Suppressor macrophage (primary cell): ENCODE results near the gene PODXL.

Experiments used
- DNase-seq, 4 experiments: peaks; one replicate each; pipeline ENCODE4 v3.0.0-alpha.2; 2020 to 2022
- total RNA-seq, 17 experiments: gene quantifications; one replicate each; lab custom pipeline; 2026; ENCODE audit warnings: mixed read lengths in 6 of 17, inconsistent platforms in 3 of 17; lab: John Stamatoyannopoulos, UW

Gene PODXL
- total RNA-seq, result 1.1 to 10.3 (median 4.6) reads per million in 17 experiments

DNA sequence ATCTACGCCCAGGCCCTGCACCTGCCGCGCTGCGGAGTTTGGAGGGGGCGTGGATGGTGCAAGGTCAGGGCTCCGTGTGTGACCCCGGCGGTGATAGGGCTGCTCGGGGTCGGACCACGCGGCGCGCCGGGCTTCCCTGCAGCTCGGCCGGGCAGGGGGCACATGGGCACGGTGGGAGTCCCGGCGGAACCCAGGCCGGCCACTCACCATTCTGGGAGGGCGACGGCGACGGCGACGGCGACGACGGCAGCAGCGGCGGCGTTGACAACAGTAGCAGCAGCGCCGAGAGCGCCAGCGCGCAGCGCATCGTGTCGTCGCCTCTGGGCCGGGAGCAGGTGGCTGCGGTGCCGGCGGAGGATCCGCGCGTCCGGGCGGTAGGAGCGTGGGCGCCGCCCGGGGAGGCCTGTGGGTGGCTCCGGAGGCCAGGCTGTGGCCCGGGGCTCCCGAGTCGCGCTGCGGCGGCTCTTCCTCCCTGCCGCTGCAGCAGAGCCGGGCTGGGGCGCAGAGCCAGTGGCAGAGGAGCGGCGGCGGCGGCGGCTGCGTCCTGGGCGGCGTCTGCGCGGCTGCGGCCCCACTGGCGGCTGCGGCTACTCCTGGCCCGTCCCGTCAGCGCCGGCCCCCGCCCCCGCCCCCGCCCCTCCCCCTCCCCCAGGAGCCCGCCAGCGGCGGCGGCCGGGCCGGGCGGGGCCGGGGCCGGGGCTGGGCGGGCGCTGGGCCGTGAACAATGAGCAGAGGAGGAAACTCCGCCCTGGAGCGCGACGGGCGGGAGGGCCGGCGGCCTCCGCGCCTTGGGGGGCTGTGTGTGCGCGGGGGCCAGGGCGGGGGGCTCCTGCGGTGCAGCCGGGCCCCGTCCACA lies at the start of gene PODXL:
Gene PODXL, minus strand, starts transcription at position 576 of the 856 bp plus-strand sequence. Its CDS starts 269 bp downstream, at position 307.
- peak; percentile 67 to 88 (median 78) for DNase-seq

DNA sequence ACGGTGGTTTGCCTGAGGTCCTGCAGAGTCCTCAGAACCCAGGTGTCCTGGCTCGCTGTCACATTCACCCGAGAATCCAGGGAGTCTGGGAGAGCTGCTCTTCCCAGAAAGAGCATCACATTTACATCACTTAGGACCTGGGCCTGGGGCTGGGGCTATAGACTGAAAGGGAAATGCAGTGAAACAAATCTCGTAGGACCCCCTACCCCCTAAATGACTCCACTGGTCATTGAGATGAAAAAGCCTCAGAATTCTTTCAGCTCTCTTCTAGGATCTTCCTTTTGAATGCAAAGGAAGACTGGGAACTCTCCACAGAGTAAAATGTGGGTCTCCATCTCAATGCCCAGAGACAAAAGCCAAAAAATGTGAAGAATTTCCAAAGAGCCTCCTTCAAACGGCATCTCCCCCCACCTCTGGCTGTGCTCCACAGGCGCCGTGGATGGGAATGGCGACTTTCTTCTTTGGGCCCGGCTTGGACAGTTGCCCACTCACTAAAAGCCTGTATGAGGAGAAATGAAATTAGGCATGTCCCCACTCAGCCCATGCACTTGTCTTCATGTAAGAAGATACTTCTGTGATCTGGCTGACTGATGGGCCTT lies 49.0 kb upstream of the PODXL start:
- DNase-seq, result no peak

DNA sequence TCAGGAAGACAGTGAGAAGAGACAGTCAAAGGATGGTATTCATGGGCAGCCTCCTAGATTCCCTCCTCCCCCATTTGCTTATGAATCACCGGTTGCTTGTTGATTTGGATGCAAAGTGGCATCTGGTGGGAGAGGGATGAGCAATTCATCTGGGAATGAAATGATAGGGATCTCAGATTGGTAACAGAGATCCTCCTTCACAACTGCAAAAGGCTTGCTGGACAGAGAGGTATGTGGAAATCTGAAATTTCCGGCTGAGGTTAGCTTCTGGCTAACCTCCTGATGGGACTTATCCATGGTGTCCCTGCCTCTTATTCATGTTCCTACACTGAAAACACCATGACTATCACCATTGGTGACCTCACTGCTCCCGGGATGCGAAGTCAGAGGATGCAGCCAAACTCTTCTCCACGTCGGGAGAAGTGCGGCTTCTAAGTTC lies 48.4 kb upstream of the PODXL start:
- DNase-seq, result no peak

DNA sequence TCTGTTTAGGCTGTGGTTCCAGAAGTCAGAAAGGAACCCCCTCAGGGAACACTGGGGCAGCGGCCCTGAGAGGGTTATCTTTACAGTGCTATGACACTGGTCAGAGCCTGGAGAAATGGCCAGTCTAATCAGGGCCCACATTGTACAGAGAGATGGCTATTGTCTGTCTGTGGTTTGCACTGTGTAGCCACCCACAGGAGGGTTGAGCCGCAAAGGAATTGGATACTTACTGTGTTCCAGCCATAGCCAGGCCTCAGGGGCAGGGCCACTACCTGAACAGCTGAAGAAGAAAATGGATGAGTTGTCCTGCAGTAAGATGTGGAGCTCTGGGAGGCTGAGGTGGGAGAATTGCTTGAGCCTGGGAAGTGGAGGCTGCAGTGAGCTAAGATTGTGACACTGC lies 47.5 kb upstream of the PODXL start:
- no peak for DNase-seq

DNA sequence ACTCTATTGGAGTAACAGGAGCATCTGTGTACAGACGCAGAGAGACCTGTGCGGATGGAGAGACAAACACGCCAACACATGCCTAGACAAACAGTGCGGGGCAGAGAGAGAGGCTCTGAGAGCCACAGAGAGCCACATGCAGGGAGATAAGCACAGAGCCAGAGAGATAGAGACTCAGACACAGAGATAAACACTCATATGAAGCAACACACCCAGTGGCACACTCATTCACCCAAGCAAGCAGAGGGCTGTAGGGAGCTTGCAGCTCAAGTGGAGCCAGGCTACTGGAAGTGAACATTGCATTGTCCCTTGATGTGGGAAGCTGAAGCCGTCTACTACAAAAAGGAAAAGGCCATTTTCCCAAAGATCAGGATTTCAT lies 46.6 kb upstream of the PODXL start:
- no peak for DNase-seq

DNA sequence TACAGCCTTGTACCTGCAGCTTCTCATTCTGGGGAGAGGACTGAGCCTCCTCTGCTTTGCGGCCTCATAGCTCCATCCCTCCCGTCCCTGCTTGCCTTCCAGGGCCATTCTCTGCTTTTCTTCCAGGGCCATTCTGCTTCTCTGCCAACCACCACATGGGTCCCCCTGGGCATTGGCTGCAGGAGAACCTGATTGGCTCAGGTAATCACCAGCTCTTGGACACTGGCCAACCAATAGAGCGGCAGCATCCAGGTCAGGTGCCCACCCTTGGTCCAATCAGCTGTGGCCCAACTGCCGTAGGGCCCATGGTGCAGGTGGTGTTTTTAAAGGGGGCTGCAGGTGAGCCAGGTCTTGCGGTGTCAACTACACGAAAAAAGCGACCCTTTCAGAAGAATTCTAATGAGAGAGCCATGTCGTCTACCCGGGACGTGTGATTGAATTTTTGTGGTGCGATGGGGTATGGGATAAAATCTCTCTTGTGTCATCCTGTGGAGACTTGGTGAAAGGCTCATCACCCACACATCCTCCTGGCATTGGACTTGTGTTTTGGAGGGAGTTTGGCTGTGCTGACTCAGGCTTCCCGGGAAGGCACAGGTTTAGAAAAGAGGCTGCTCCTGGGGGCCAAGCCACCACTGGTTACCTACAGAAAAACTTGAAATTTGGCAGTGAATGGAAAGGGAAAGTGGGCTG lies 46.0 kb upstream of the PODXL start:
- no peak for DNase-seq

DNA sequence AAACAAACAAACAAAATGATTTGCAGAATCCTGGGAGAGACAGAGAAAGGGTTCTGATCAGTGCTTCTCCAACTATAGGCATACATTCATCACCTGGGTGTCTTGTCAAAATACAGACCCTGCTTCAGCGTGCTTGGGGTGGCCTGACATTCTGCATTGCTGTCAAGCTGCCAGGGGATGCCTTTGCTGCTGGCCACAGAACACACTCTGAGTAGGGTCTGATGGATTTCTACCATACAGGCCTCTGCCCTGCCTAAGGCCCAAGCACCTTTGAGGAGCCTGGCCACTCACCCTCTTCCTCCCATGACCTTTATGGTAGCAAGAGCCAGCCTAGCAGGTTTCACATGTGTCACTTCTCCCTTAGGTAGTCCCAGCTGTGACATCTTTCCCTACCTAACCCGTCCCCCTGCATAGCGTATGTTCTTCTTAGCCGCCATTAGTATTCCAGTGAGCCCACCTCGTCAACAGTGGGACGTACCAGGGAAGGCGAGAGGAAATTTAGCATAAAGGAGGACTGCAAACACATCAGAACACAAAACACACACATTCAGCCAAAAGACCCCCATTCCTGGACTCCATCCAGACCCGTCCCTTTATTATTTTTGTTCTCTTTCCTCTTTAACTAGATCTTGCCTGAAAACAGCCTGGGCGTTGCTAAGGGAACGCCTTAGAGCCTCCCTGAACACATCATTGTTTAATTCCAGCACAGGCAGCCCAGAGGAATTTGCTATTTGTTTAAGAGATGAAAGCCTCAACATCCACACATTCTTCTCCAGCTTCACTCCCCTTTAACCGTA lies 43.9 kb upstream of the PODXL start:
- no peak for DNase-seq

DNA sequence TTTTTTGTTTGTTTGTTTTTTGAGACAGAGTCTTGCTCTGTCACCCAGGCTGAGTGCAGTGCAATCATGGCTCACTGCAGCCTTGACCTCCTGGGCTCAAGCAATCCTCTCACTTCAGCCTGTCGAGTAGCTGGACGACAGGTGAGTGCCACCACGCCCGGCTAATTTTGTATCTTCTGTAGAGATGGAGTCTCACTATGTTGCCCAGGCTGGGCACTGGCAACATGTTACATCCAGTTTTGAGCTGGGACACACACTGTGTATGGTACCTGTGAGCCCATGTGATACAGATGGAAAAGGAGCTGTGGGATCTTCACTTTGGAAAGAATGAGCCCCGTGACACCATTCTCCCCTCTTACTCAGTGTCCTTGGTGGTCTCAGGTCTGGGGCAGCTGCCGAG lies 40.4 kb upstream of the PODXL start:
- DNase-seq, result no peak

DNA sequence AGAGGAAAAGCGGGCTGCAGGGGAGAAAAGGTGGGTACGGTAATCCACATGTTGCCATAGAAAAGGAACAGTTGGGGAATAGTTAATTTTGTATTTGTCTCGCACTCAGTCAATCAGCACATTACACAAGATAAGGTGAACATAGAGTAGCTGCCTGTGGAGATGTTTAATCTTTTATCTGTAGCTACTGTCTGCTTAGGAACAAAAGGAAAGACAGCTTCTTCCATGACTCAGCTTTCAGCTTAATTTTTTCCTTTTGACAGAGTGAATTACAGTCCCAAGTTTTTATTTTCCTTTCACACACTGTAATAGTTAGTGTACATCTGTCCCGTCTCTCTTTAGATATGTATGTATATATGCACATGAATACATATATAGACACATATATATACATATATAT lies 39.3 kb upstream of the PODXL start:
- DNase-seq, result no peak

DNA sequence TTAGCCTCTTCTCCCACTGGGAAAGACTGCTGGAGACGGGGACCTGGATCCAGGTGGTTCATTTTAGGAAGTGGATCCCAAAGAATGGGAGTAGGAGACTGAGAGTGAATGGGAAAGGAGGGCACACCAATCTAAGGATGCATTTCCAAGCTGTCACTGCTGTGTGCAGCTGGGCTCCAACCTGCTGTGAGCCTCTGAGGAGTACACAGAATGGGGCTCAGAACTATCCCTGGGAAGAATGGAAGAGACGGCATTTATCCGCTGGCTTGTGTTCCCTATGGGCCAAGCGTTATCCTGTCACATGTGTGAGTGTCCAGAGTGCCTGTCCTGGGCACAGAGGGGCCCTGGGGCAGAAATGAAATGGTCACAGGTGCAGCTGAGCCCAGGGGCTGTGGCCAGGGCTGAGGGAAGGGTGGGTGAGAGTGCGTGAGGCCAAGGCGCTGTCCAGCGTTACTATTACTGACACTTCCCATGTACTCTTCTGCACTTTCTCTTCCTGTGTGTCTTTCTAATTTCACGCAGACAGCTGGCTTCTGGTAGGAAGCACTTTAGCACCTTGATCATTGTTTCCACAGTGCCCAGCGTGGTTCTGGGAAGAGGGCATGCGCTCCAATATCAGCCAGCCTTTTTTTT lies 35.4 kb upstream of the PODXL start:
- no peak for DNase-seq

DNA sequence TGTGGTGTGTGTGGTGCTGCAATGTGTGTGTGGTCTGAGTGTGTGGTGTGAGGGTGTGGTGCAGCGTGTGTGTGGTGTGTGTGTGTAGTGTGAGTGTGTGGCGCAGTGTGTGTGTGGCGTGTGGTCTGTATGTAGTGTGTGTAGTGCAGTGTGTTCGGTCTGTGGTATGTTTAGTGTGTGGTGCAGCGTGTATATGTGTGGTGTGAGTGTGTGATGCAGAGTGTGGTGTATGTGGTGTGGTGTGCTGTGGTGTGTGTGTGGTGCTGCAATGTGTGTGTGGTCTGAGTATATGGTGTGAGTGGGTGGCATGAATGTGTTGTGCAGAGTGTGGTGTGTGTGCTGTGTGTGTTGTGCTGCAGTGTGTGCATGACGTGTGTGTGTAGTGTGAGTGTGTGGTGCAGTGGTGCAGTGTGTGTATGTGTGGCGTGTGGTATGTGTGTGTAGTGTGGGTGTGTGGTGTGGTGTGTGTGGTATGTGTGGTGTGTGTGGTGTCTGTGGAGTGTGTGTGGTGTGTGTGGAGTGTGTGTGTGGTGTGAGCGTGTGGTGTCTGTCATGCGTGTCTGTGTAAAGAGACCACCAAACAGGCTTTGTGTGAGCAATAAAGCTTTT lies 31.0 kb upstream of the PODXL start:
- DNase-seq, result no peak

DNA sequence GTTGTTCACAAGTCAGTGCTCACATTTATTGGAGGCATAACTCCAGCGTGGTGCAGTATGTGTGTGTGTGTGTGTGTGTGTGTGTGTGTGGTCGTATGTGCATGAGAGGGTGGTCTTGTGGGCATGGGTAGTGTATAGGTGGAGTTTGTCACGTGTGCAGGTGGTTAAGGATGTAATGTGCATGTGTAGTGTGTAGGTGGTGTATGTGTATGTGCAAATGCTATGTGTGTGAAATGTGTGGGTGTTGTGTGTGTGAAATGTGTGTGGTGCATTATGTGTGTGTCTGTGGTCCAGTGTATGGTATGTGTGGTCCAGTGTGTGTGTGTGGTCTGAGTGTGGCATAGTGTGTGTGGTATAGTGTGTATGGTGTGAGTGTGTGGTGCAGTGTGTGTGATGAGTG lies 30.3 kb upstream of the PODXL start:
- no peak for DNase-seq

DNA sequence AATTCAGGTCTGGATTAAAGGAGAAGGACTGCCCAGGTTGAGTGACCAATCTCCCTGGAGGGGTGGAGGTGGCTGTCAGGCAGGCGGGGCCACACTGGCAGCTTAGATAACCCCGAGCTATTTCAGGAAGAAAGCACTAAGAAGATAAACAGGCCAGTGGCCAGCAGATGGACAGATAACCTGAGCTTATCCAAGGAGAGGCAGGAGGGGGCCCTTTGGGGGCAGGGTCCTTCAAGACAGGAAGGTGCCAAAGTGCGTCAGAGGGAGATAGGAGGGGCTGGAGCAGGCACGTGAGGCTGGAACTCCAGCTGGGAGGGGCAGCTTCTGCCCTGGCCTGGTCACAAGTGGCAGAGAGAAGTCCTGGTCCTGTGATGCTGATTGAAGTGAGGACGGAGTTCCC lies 29.8 kb upstream of the PODXL start:
- DNase-seq, result no peak

DNA sequence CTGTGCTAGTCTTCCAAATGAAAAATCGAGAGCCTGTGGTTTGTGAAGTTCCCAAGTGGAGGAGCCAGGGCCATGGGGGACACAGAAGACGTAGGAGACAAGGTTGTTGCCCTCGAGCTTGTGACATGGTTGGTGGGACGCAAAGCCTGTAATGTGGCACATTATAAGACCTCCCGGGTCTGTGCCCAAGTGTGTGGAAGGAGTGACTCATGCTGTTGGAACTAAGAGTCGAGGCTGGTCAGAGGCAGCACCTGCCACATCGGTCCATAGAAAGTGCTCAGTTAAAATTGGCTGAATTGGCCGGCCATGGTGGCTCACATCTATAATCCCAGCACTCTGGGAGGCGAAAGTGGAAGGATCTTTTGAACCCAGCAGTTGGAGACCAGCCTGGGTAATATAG lies 27.0 kb upstream of the PODXL start:
- no peak for DNase-seq

DNA sequence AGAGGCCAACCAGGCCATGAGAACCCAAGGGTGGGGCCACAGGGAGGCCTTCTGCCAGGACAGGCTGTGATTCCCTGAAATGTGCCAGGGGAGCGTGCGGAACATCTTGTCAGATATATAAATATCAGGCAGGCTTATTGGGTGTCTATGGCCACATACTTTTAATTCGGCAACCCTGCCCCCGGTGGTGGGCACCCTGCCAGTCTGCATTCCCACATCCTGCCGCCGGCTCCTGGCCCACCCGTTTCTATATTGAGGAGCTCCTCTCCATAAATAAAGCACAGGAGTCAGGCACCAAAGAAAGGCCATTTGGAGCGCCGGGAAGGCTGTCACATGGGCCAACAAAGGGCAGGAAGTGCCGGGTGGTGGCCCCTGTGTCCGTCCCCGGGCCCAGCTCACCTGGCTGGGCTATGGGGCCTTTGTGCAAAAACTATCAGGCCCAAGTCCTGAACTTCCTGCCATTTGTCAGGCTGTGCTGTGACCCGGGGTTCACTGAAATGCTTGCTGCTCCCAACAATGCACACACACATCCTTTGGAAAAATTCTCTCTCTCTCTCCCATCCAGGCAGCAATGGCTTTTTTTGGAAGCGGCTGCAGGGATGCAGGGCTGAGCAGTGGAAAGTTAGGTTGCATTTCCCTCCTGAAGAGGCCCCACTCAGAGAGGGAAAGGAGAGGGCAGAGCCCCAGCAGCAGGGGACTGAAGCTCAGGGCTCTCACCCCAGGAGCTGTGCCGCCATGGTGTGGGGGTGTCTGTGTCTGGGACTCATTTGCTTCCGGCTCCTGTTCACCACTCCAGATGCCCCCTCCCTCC lies 25.0 kb upstream of the PODXL start:
- DNase-seq, result no peak

DNA sequence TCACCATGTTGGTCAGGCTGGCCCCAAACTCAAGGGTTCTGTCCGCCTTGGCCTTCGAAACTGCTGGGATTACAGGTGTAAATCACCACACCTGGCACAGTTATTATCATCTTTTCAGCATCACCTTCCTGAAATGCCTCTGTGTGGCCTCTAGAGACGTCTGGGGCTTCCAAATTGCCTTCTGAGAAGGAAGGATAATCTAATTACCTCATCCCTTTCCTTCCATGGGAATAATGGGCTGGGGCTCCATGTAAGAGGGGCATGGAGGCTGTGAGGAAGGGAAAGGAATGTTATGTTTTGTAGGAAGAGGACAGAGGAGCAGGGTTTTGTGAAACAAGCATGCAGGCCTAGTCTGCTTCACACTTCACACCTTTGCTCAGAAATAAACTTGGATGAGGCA lies 22.2 kb upstream of the PODXL start:
- DNase-seq, result no peak

DNA sequence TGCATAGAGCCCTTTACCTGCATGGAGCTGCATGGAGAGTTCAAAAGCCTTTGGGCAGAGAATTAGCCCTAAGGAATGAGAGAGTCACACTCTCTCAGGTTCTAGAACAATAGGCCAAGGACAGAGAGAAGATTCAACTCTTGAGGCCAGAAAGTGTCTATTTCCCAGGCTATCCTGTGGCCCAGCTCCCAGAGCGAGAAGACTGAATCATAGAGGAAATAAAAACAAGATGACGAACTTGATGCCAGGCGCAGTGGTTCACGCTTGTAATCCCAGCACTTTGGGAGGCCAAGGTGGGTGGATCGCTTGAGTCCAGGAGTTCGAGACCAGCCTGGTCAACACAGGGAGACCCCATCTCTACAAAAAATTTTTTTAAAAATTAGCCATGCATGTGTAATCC lies 18.3 kb upstream of the PODXL start:
- DNase-seq, result no peak

DNA sequence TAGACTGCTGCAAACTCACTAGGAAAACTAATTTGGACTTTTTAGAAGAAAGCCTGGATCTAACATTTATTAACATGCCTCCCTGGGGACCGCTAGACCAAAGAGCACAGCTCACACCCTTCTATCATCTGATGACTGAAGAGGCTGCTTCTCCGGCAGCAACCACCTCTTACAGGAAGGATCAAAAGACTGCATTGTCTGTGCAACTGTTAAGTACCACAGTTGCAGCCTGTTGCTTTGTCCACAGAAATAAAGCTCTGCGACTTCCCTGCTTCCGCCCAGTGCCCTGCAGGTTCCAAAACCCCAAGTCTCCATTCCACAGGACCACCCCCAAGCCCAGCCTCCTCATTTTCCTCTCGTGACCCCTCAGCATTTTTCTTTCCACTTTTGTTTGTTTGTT lies 14.0 kb upstream of the PODXL start:
- DNase-seq, result no peak

DNA sequence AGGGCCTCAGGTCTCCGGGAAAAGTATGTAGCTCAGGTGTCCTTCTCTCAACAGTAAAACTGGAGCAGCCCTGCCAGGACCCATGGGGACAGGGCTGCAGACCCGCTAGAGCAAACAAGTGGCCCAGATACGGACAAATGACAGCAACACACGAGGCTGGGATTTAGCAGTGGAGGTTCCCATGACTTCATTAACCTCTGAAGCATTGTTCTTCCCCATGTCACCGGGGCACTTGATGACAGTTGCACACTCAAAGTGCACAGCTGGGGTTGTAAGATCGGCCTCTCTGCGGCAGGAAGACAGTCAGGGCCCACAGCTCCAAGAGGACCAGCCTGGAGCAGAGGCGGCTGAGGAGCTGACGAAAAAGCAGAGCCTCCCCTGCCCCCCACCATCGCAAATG lies 12.5 kb upstream of the PODXL start:
- no peak for DNase-seq

DNA sequence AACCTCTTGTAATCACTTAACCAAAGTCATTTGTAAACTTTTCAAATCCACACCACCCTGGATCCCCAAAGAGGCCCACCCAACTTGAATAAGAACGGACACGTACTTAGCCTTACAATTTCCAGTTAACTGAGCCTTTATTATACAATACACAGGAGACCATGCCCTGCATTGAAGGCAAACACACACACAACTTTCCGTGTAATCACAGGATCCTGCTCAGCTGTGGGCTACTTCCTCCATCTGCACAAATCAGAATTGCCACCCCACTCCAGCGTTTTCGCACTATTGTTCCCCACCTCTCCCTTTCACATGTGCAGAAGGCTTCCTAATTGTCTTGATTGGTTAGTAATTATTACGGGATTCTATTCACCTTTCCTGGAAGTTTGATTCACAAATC lies 12.1 kb upstream of the PODXL start:
- DNase-seq, result no peak

DNA sequence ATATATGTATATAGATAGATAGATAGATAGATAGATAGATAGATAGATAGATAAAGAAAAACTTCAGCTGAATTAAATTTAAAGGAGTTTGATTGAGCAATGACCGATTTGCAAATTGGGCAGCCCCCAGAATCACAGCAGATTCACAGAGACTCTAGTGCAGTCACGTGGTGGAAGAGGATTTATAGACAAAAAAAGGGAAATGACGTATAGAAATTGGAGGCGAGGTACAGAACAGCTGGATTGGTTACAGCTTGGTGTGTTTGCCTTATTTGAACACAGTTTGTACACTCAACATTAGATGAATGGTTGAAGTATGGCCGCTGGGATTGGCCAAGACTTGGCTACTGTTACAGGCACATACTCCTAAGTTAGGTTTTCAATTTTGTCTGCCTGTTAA lies 8.2 kb upstream of the PODXL start:
- peak in 2 of 4 experiments; percentile 20 to 35 for DNase-seq
